Smooth muscle cell (in vitro differentiated cells): ENCODE measurements around the gene MMRN2. TPM values are rescaled to one million over a fixed set of nuclear protein-coding genes. Genes with fewer than 3 reads are reported as not detected.

Experiments used
- DNase-seq: peaks from one replicate; lab custom pipeline; 2025; ENCODE audit not compliant: unreplicated experiment; lab: John Stamatoyannopoulos, UW
- H2AFZ ChIP-seq: fragments of 200-600 bp; sonication (generic); 2 replicates; pipeline ENCODE4 v1.6.0; 2016; ENCODE audit warnings: antibody characterized with exemption, low read depth, mild to moderate bottlenecking
- H3F3A ChIP-seq: fragments of 200-600 bp; sonication (generic); 2 replicates; pipeline ENCODE4 v1.6.0; 2017; ENCODE audit warnings: antibody characterized with exemption, low read depth
- H3K27ac ChIP-seq: fragments of 200-600 bp; sonication (generic); 2 replicates; pipeline ENCODE4 v1.5.1; 2016; ENCODE audit warnings: low read depth, mild to moderate bottlenecking
- H3K27me3 ChIP-seq: fragments of 200-600 bp; sonication (generic); 2 replicates; pipeline ENCODE4 v1.6.1; 2016; ENCODE audit warnings: low read depth, mild to moderate bottlenecking
- H3K36me3 ChIP-seq: fragments of 200-600 bp; sonication (generic); 2 replicates; pipeline ENCODE4 v1.5.1; 2016; ENCODE audit warnings: low read depth
- H3K4me1 ChIP-seq: fragments of 200-600 bp; sonication (generic); 2 replicates; pipeline ENCODE4 v1.5.1; 2016; ENCODE audit warnings: low read depth
- H3K4me2 ChIP-seq: fragments of 200-600 bp; sonication (generic); 2 replicates; pipeline ENCODE4 v1.6.0; 2016; ENCODE audit warnings: mild to moderate bottlenecking
- H3K4me3 ChIP-seq: fragments of 200-600 bp; sonication (generic); 2 replicates; pipeline ENCODE4 v1.5.1; 2016; ENCODE audit warnings: mild to moderate bottlenecking
- H3K79me2 ChIP-seq: fragments of 200-600 bp; sonication (generic); 2 replicates; pipeline ENCODE4 v1.6.0; 2016; ENCODE audit warnings: low read depth, mild to moderate bottlenecking
- H3K9ac ChIP-seq: fragments of 200-600 bp; sonication (generic); 2 replicates; pipeline ENCODE4 v1.6.0; 2016; ENCODE audit warnings: low read depth
- H3K9me3 ChIP-seq: fragments of 200-600 bp; sonication (generic); replicated peaks from 2 replicates; pipeline ENCODE4 v1.5.1; 2016; ENCODE audit warnings: low read depth
- H4K20me1 ChIP-seq: fragments of 200-600 bp; sonication (generic); 2 replicates; pipeline ENCODE4 v1.6.0; 2016; ENCODE audit warnings: low read depth
- CTCF ChIP-seq: fragments of 200-600 bp; sonication (generic); IDR thresholded peaks from 2 replicates; pipeline ENCODE4 v1.5.1; 2017; ENCODE audit warnings: borderline replicate concordance, mild to moderate bottlenecking, antibody characterized with exemption; ENCODE audit not compliant: insufficient read depth, poor library complexity, severe bottlenecking
- WGBS: methylation state at CpG from one replicate; pipeline ENCODE4 v1.1.7; 2016; ENCODE audit warnings: low lambda C conversion rate; 5-methylcytosine and 5-hydroxymethylcytosine counted together
- polyA plus RNA-seq: library from polyadenylated mRNA; unstranded; fragments of >200 nt; fragmentation: Nextera tagmentation; extraction: Ambion mirVana; gene quantifications from 2 replicates; pipeline ENCODE4 v1.2.1, GENCODE V29; 2016
- total RNA-seq: library from RNA; depleted of rRNA; stranded (reverse); fragments of >200 nt; gene quantifications from 2 replicates; pipeline ENCODE4 v1.2.3, GENCODE V29; 2014

MMRN2 gene
- total and polyA plus RNA-seq, 2 experiments from 2014 or later, result 0.09 to 0.16 TPM

GRCh38 chr10:86944471-86944870, 12.9 kb downstream of the MMRN2 start:
- TF ChIP-seq CTCF, result no peak
- Histone ChIP-seq H3K27me3 (no peaks in the 10 kb centered on the region), H3K4me2 (no peak overlapping the region), H3K27ac (no peak overlapping the region), H3K4me3 (no peak overlapping the region), H3F3A (no peaks in the 10 kb centered on the region), H3K79me2 (no peaks in the 10 kb centered on the region), H3K9me3 (no peaks in the 10 kb centered on the region), H4K20me1 (no peaks in the 10 kb centered on the region), H3K4me1 (no peaks in the 10 kb centered on the region), H3K36me3 (no peaks in the 10 kb centered on the region), H2AFZ (no peak overlapping the region), H3K9ac (no peak overlapping the region)
- DNase-seq, result no peak

DNA sequence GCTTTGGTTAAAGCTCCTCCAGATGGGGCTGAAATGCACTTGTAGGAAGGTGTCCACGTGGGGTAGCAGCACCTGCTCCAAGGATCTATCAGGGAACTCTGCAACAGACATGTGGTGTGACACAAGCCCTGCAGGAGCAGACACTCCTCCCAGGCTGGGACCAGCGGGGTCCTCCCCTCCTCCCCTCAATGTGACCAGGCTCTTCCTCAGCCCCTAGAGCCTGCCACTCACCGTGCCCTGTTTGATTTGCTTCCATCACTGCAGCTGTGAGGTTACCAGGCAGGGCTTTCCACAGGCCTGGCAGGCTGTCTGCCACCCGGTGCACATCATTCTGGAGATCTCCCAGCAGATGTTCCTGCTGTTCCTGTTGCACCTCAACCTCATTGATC, 13.4 kb downstream of the MMRN2 start:
- TF ChIP-seq CTCF, result no peak
- Histone ChIP-seq H3F3A (no peaks in the 10 kb centered on the region), H3K27me3 (no peaks in the 10 kb centered on the region), H3K4me3 (no peak overlapping the region), H4K20me1 (no peaks in the 10 kb centered on the region), H3K9me3 (no peaks in the 10 kb centered on the region), H3K4me2 (no peak overlapping the region), H3K79me2 (no peaks in the 10 kb centered on the region), H3K4me1 (no peaks in the 10 kb centered on the region), H3K9ac (no peak overlapping the region), H2AFZ (no peak overlapping the region), H3K27ac (no peak overlapping the region), H3K36me3 (no peaks in the 10 kb centered on the region)
- WGBS, result 94% methylated on average over 4 of the region's 4 CpGs
- no peak for DNase-seq

DNA sequence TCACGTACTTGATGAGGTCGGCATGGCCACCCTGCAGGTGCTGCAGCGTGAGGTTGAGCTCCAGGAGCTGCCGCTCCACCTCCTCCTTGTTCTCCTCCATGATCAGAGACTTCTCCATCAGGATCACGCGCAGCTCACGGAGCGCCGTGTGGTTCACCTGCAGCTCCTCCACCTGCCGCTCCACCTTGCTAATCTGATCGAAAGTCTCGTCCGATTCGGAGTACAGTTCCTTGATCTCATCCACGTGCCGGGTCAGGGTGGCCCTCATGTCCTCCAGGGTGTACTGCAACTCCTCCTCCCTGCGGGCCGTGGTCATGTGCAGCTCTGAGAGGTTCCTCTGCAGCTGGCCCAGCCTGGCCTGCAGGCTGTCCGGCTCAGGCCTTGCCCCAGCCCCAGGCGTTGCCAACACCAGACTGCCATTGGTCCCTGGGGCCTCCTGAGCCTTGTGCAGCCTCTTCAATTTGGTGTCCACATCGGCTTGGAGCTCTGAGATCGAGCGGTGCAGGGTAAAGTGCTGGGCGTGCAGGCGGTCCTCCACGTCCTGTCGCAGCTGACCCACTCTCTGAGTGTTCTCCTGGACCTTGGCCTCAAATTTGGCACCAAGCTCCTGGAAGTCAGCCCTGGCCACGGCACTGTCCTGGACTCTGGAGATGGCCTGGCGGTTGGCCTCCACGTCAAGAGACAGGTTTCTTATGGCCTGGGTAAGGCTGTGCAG, 13.9 kb downstream of the MMRN2 start:
- Histone ChIP-seq H3F3A (no peaks in the 10 kb centered on the region), H2AFZ (no peak overlapping the region), H3K4me1 (no peaks in the 10 kb centered on the region), H3K27me3 (no peaks in the 10 kb centered on the region), H3K27ac (no peak overlapping the region), H3K4me2 (no peak overlapping the region), H3K4me3 (no peak overlapping the region), H3K9me3 (no peaks in the 10 kb centered on the region), H3K36me3 (no peaks in the 10 kb centered on the region), H3K79me2 (no peaks in the 10 kb centered on the region), H4K20me1 (no peaks in the 10 kb centered on the region), H3K9ac (no peak overlapping the region)
- DNase-seq, result no peak
- no peak for TF ChIP-seq CTCF
- WGBS, result 96% methylated on average over 30 of the region's 30 CpGs
